WTC11 (cell line): ENCODE data around the gene HUS1. TPM values are rescaled to one million over a fixed set of nuclear protein-coding genes. Genes with fewer than 3 reads are reported as not detected.
A peak's percentile ranks its signal among the peaks of the same experiment; 100 is the strongest.

Experiments used
- ATAC-seq: fragments of 200-7000 bp; cut with Tn5 transposase; 2 replicates; pipeline ENCODE4 v1.10.0; 2021; ENCODE audit warnings: mild to moderate bottlenecking, moderate library complexity
- CTCF ChIA-PET: fragments of 300-600 bp; sonication (Branson Sonifier 250); formaldehyde crosslinking; loops from one replicate; lab custom pipeline; 2021; ENCODE audit warnings: antibody characterized with exemption; lab: Charles Lee
- POLR2A ChIA-PET: fragments of 350-600 bp; sonication (Branson Sonifier 250); formaldehyde crosslinking; loops from one replicate; lab custom pipeline; 2021; ENCODE audit warnings: antibody characterized with exemption; lab: Charles Lee
- DNase-seq: peaks from one replicate; pipeline ENCODE4 v3.0.0; 2021; ENCODE audit warnings: low spot score
- H3K27ac Mint-ChIP-seq: 2 replicates; pipeline ENCODE4 v1.8.0; 2021; ENCODE audit warnings: mixed read lengths
- H3K27me3 Mint-ChIP-seq: 2 replicates; pipeline ENCODE4 v1.8.0; 2021; ENCODE audit warnings: low read depth, mild to moderate bottlenecking, moderate library complexity, mixed read lengths
- H3K36me3 Mint-ChIP-seq: 2 replicates; pipeline ENCODE4 v1.8.0; 2021; ENCODE audit warnings: mixed read lengths
- H3K4me1 Mint-ChIP-seq: 2 replicates; pipeline ENCODE4 v1.8.0; 2022; ENCODE audit warnings: mixed read lengths
- H3K4me3 Mint-ChIP-seq: 2 replicates; pipeline ENCODE4 v1.8.0; 2021; ENCODE audit warnings: mild to moderate bottlenecking, moderate library complexity, mixed read lengths
- H3K9me3 Mint-ChIP-seq: 2 replicates; pipeline ENCODE4 v1.8.0; 2021; ENCODE audit warnings: mixed read lengths
- ATF1 ChIP-seq: sonication (generic); formaldehyde crosslinking; IDR thresholded peaks from 2 replicates; pipeline ENCODE4 v1.8.1; 2023; ENCODE audit warnings: mild to moderate bottlenecking, moderate library complexity, missing genetic modification reagents
- ATF3 ChIP-seq: sonication (generic); formaldehyde crosslinking; conservative IDR thresholded peaks from 2 replicates; pipeline ENCODE4 v1.8.1; 2022; ENCODE audit warnings: mild to moderate bottlenecking, missing genetic modification reagents
- ETV6 ChIP-seq: sonication (generic); formaldehyde crosslinking; IDR thresholded peaks from 2 replicates; pipeline ENCODE4 v1.8.1; 2022; ENCODE audit warnings: mild to moderate bottlenecking, missing genetic modification reagents
- IRF1 ChIP-seq: sonication (generic); formaldehyde crosslinking; IDR thresholded peaks from 2 replicates; pipeline ENCODE4 v1.8.0; 2023; ENCODE audit warnings: missing genetic modification reagents
- IRF2 ChIP-seq: sonication (generic); formaldehyde crosslinking; IDR thresholded peaks from 2 replicates; pipeline ENCODE4 v1.8.0; 2022; ENCODE audit warnings: low read depth, missing genetic modification reagents, borderline replicate concordance
- RELA ChIP-seq: sonication (generic); formaldehyde crosslinking; IDR thresholded peaks from 2 replicates; pipeline ENCODE4 v1.8.1; 2022; ENCODE audit warnings: missing genetic modification reagents, mild to moderate bottlenecking, borderline replicate concordance
- SMAD3 ChIP-seq: sonication (generic); formaldehyde crosslinking; IDR thresholded peaks from 2 replicates; pipeline ENCODE4 v1.8.0; 2022; ENCODE audit warnings: missing genetic modification reagents, mild to moderate bottlenecking, borderline replicate concordance
- SOX15 ChIP-seq: fragments of 250-450 bp; sonication (Bioruptor Pico); IDR thresholded peaks from 2 replicates; pipeline ENCODE4 v1.9.0; 2021; ENCODE audit warnings: mild to moderate bottlenecking
- ZBTB21 ChIP-seq: sonication (generic); formaldehyde crosslinking; IDR thresholded peaks from 2 replicates; pipeline ENCODE4 v1.8.1; 2023; ENCODE audit warnings: mild to moderate bottlenecking, missing genetic modification reagents, borderline replicate concordance
- ZNF138 ChIP-seq: sonication (generic); formaldehyde crosslinking; conservative IDR thresholded peaks from 2 replicates; pipeline ENCODE4 v1.8.1; 2022; ENCODE audit warnings: mild to moderate bottlenecking, moderate library complexity, missing genetic modification reagents
- ZNF232 ChIP-seq: sonication (generic); formaldehyde crosslinking; IDR thresholded peaks from 2 replicates; pipeline ENCODE4 v1.8.0; 2022; ENCODE audit warnings: mild to moderate bottlenecking, missing genetic modification reagents
- ZNF317 ChIP-seq: sonication (generic); formaldehyde crosslinking; IDR thresholded peaks from 2 replicates; pipeline ENCODE4 v1.8.1; 2023; ENCODE audit warnings: low read depth, mild to moderate bottlenecking, moderate library complexity, missing genetic modification reagents, borderline replicate concordance
- ZNF416 ChIP-seq: fragments of 250-450 bp; sonication (Bioruptor Pico); IDR thresholded peaks from 2 replicates; pipeline ENCODE4 v1.9.0; 2021; ENCODE audit warnings: mild to moderate bottlenecking, inconsistent platforms
- ZNF671 ChIP-seq: fragments of 250-450 bp; sonication (Bioruptor Pico); IDR thresholded peaks from 2 replicates; pipeline ENCODE4 v1.8.0; 2021; ENCODE audit warnings: mild to moderate bottlenecking
- total RNA-seq: library from RNA; stranded (reverse); gene quantifications from 3 replicates; pipeline ENCODE4 v1.2.3, GENCODE V29; 2021
- TF ChIP-seq, protein P1 (sequence below): sonication (generic); formaldehyde crosslinking; IDR thresholded peaks from 2 replicates; pipeline ENCODE4 v1.8.0; 2022; ENCODE audit warnings: mild to moderate bottlenecking, missing genetic modification reagents
- TF ChIP-seq, protein P2 (sequence below): sonication (generic); formaldehyde crosslinking; IDR thresholded peaks from 2 replicates; pipeline ENCODE4 v1.8.1; 2022; ENCODE audit warnings: low read depth, mild to moderate bottlenecking, moderate library complexity, missing genetic modification reagents, borderline replicate concordance
- TF ChIP-seq, protein P3 (sequence below): sonication (generic); formaldehyde crosslinking; IDR thresholded peaks from 2 replicates; pipeline ENCODE4 v1.8.0; 2023; ENCODE audit warnings: mild to moderate bottlenecking, missing genetic modification reagents

Gene HUS1
- total RNA-seq, 1 experiment from 2014 or later = 33.4 TPM

DNA sequence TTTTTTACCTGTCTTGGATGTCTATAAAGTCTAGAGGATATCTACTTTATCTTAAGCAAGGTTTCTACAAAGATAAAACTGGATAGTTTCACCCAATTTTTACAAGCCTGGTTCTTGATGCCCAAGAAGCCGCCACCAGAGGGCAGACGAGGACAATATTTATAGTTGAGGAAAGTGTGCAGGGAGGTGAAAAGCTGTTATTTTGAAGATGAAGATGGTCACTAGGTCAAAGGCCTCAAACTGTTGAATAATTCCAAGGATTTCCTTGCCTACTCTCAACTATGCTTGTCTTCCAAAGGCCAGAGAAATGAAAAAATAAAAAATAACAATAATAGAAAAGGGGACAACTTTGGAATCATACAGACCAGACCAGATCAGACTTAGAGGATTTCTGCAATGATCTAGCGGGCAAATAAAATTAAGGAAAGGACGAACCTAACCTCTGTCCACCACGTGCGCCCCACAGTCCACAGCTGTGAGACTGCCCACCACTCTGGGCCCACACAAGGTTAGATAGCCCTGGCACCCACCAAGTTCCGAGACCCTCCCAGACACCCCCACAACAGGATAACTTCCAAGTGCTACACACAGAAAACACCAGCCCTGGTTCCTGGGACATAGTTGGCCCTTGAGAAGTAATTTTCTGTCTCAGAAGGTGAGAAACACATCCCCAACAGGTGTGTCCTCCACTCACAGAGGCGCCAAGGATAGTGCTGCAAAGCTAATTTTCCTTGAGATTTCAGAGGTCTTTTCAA lies 34.0 kb downstream of the HUS1 start:
- ChIA-PET POLR2A (no interaction called here), CTCF (interaction anchor here (0.5 to 2.3 kb wide), 20 partner anchors 9 to 679 kb away, joined by 3 to 25 read pairs (median 4); no protein-coding TSS in a partner anchor)
- peak; percentile 77 for DNase-seq
- no peaks in the 10 kb centered on the region for H3K36me3 Mint-ChIP-seq
- peaks cover 25% of the 10 kb centered on the region for H3K4me1 Mint-ChIP-seq
- no peak overlapping the region for H3K4me3 Mint-ChIP-seq
- no peak overlapping the region for H3K27ac Mint-ChIP-seq
- no peaks in the 10 kb centered on the region for H3K9me3 Mint-ChIP-seq
- no peaks in the 10 kb centered on the region for H3K27me3 Mint-ChIP-seq
- ATAC-seq = peak; percentile 53
- no peak for TF ChIP-seq ZNF416
- TF ChIP-seq, protein P1, sequence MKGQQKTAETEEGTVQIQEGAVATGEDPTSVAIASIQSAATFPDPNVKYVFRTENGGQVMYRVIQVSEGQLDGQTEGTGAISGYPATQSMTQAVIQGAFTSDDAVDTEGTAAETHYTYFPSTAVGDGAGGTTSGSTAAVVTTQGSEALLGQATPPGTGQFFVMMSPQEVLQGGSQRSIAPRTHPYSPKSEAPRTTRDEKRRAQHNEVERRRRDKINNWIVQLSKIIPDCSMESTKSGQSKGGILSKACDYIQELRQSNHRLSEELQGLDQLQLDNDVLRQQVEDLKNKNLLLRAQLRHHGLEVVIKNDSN (CRISPR knock-in tag) = no peak
- no peak for TF ChIP-seq IRF1 (CRISPR knock-in tag)
- TF ChIP-seq SOX15 (CRISPR knock-in tag) = no peak
- no peak for TF ChIP-seq ZNF138
- no peak for TF ChIP-seq RELA (CRISPR knock-in tag)
- TF ChIP-seq ATF1 (CRISPR knock-in tag) = no peak
- TF ChIP-seq IRF2 (CRISPR knock-in tag) = no peak
- no peak for TF ChIP-seq ZNF232 (CRISPR knock-in tag)
- no peak for TF ChIP-seq ZBTB21 (CRISPR knock-in tag)
- TF ChIP-seq, all 79 proteins: peak for 0

DNA sequence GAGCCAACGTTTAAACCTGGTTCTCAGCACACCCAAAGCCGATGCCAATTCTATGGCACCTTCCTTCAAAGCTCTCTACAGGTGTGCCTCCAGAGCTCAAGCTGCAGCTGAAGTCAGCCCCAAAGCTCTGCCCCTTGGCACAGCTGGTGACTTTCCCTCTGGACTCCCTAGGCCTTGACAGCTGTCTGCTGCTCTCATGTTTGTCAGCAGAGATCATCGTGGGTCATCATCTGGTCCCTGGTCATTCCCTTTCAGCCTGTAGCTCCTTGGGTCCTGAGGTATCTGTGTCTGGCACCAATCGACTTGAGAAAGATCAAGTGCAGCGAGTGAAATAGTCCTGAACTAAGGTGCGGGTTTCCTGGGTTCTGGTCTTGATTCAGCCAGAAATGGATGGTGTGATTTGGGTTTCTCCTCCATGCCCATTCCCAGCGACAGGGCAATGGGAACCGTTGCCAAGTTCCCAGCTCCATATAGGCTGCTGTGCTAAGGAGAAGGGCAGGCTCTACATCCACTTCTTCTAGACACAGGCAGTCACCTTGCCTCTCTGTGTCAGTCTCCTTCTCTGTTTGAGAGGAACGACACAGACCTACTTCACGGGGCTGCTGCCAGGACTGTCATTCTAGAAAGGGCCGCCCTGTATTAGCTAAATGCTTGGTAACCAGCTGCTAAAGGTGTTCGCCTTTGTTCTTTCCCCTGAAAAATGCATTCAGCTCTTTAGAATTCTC lies 34.7 kb downstream of the HUS1 start:
- Mint-ChIP-seq H3K4me1 (peaks cover 26% of the 10 kb centered on the region), H3K9me3 (no peaks in the 10 kb centered on the region), H3K4me3 (no peak overlapping the region), H3K36me3 (no peaks in the 10 kb centered on the region), H3K27ac (no peak overlapping the region), H3K27me3 (no peaks in the 10 kb centered on the region)
- no peak for DNase-seq
- ATAC-seq = no peak
- no peak for TF ChIP-seq IRF2 (CRISPR knock-in tag)
- TF ChIP-seq, protein P2, sequence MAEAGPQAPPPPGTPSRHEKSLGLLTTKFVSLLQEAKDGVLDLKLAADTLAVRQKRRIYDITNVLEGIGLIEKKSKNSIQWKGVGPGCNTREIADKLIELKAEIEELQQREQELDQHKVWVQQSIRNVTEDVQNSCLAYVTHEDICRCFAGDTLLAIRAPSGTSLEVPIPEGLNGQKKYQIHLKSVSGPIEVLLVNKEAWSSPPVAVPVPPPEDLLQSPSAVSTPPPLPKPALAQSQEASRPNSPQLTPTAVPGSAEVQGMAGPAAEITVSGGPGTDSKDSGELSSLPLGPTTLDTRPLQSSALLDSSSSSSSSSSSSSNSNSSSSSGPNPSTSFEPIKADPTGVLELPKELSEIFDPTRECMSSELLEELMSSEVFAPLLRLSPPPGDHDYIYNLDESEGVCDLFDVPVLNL (CRISPR knock-in tag) = no peak
- no peak for TF ChIP-seq RELA (CRISPR knock-in tag)
- TF ChIP-seq ETV6 (CRISPR knock-in tag) = no peak
- TF ChIP-seq, protein P3, sequence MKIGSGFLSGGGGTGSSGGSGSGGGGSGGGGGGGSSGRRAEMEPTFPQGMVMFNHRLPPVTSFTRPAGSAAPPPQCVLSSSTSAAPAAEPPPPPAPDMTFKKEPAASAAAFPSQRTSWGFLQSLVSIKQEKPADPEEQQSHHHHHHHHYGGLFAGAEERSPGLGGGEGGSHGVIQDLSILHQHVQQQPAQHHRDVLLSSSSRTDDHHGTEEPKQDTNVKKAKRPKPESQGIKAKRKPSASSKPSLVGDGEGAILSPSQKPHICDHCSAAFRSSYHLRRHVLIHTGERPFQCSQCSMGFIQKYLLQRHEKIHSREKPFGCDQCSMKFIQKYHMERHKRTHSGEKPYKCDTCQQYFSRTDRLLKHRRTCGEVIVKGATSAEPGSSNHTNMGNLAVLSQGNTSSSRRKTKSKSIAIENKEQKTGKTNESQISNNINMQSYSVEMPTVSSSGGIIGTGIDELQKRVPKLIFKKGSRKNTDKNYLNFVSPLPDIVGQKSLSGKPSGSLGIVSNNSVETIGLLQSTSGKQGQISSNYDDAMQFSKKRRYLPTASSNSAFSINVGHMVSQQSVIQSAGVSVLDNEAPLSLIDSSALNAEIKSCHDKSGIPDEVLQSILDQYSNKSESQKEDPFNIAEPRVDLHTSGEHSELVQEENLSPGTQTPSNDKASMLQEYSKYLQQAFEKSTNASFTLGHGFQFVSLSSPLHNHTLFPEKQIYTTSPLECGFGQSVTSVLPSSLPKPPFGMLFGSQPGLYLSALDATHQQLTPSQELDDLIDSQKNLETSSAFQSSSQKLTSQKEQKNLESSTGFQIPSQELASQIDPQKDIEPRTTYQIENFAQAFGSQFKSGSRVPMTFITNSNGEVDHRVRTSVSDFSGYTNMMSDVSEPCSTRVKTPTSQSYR (CRISPR knock-in tag) = no peak
- TF ChIP-seq ZNF317 (CRISPR knock-in tag) = no peak
- no peak for TF ChIP-seq ATF3 (CRISPR knock-in tag)
- no peak for TF ChIP-seq ZNF671
- TF ChIP-seq SMAD3 (CRISPR knock-in tag) = no peak
- ChIA-PET POLR2A (no interaction called here), CTCF (interaction anchor here (0.7 to 2.3 kb wide), 19 partner anchors 8 to 678 kb away, joined by 3 to 25 read pairs (median 4); no protein-coding TSS in a partner anchor)
